HG02642 (cell line): ENCODE measurements around the gene LILRB2.
"Not testable (repeated sequence)": the region's sequence is repeated elsewhere in the genome, so short reads cannot be mapped to it uniquely, and the experiment has no call there.

Experiments
- ATAC-seq: cut with Tn5 transposase; IDR thresholded peaks from one replicate; pipeline ENCODE4 v1.9.1; 2021; ENCODE audit warnings: mild to moderate bottlenecking; ENCODE audit not compliant: unreplicated experiment, poor library complexity

Gene LILRB2

GRCh38 chr19:54275951-54276350 is 5.0 kb downstream of the LILRB2 start:
- ATAC-seq: no peak

- ATAC-seq: not testable (repeated sequence)
Measured at GRCh38 chr19:54274516-54274915, 6.4 kb downstream of the LILRB2 start.

- no peak for ATAC-seq
Measured at GRCh38 chr19:54273821-54274220, 7.1 kb downstream of the LILRB2 start.

- not testable (repeated sequence) for ATAC-seq
Measured at GRCh38 chr19:54272181-54272580, 8.7 kb downstream of the LILRB2 start.

- not testable (repeated sequence) for ATAC-seq
Measured at GRCh38 chr19:54271587-54271986, 9.3 kb downstream of the LILRB2 start.

GRCh38 chr19:54271106-54271505 is 9.8 kb downstream of the LILRB2 start:
- no peak for ATAC-seq

- no peak for ATAC-seq
Measured at GRCh38 chr19:54268936-54269335, 12.0 kb downstream of the LILRB2 start.

GRCh38 chr19:54266133-54266532 is 14.8 kb downstream of the LILRB2 start:
- no peak for ATAC-seq

GRCh38 chr19:54262470-54262869 is 18.4 kb downstream of the LILRB2 start:
- no peak for ATAC-seq

GRCh38 chr19:54262066-54262465 is 18.8 kb downstream of the LILRB2 start:
- no peak for ATAC-seq

- ATAC-seq: no peak
Measured at GRCh38 chr19:54257116-54257480, 23.8 kb downstream of the LILRB2 start, which contains the start of gene LILRB5. TSS of gene LILRB5 (minus strand) at chr19:54257273. CDS start at chr19:54257193, 80 bp downstream.

GRCh38 chr19:54256250-54257115 is 24.4 kb downstream of the LILRB2 start:
- no peak for ATAC-seq

GRCh38 chr19:54255105-54255775 is 25.7 kb downstream of the LILRB2 start:
- ATAC-seq: no peak

GRCh38 chr19:54254195-54254906 is 26.6 kb downstream of the LILRB2 start:
- no peak for ATAC-seq

- ATAC-seq: no peak
Measured at GRCh38 chr19:54253331-54254194, 27.3 kb downstream of the LILRB2 start.

- ATAC-seq: no peak
Measured at GRCh38 chr19:54252845-54253244, 28.1 kb downstream of the LILRB2 start.

- no peak for ATAC-seq
Measured at GRCh38 chr19:54252243-54252642, 28.7 kb downstream of the LILRB2 start.

- ATAC-seq: no peak
Measured at GRCh38 chr19:54248016-54248601, 32.8 kb downstream of the LILRB2 start.

- no peak for ATAC-seq
Measured at GRCh38 chr19:54247106-54247930, 33.6 kb downstream of the LILRB2 start.
